Fibroblast of skin of left biceps (primary cell): ENCODE measurements around the gene BTF3L4.
"Not testable (repeated sequence)": the region's sequence is repeated elsewhere in the genome, so short reads cannot be mapped to it uniquely, and the experiment has no call there.

ENCODE experiments used
- DNase-seq, 2 experiments: peaks; one replicate each; pipeline ENCODE4 v3.0.0-alpha.2; 2013; ENCODE audit warnings: low read depth in 2 of 2

BTF3L4 gene

GRCh38 chr1:52056163-52056936 lies at the start of gene BTF3L4:
BTF3L4 (plus strand) TSS chr1:52056295; CDS start chr1:52059848, 3,553 bp downstream.
- DNase-seq, result peak; percentile 78 to 80

GRCh38 chr1:52007215-52008002 lies 48.7 kb upstream of the BTF3L4 start:
- DNase-seq, result no peak

GRCh38 chr1:52008071-52008809 lies 47.9 kb upstream of the BTF3L4 start:
- no peak for DNase-seq

GRCh38 chr1:52022133-52022532 lies 34.0 kb upstream of the BTF3L4 start:
- DNase-seq, result no peak

- no peak for DNase-seq
Measured at GRCh38 chr1:52026278-52026677, 29.8 kb upstream of the BTF3L4 start.

- no peak for DNase-seq
Measured at GRCh38 chr1:52028328-52028727, 27.8 kb upstream of the BTF3L4 start.

GRCh38 chr1:52028839-52029238 lies 27.3 kb upstream of the BTF3L4 start:
- not testable (repeated sequence) for DNase-seq

GRCh38 chr1:52032124-52032784 lies 23.8 kb upstream of the BTF3L4 start:
- DNase-seq, result no peak

GRCh38 chr1:52032785-52033131 lies 23.3 kb upstream of the BTF3L4 start:
- no peak for DNase-seq

GRCh38 chr1:52033190-52034049 lies 22.7 kb upstream of the BTF3L4 start, which contains the start of gene KTI12:
KTI12 (minus strand) TSS chr1:52033810; CDS start chr1:52033761, 49 bp downstream.
- DNase-seq, result peak; percentile 75 to 79

- no peak for DNase-seq
Measured at GRCh38 chr1:52034050-52034384, 22.1 kb upstream of the BTF3L4 start.

- no peak for DNase-seq
Measured at GRCh38 chr1:52037402-52037814, 18.7 kb upstream of the BTF3L4 start.

- DNase-seq, result no peak
Measured at GRCh38 chr1:52037909-52038308, 18.2 kb upstream of the BTF3L4 start.

GRCh38 chr1:52041551-52042185 lies 14.4 kb upstream of the BTF3L4 start:
- no peak for DNase-seq

GRCh38 chr1:52045236-52045635 lies 10.9 kb upstream of the BTF3L4 start:
- no peak for DNase-seq

- DNase-seq, result not testable (repeated sequence)
Measured at GRCh38 chr1:52045666-52046195, 10.4 kb upstream of the BTF3L4 start.

GRCh38 chr1:52049337-52049736 lies 6.8 kb upstream of the BTF3L4 start:
- not testable (repeated sequence) for DNase-seq

GRCh38 chr1:52053862-52054261 lies 2.2 kb upstream of the BTF3L4 start:
- DNase-seq, result no peak

- DNase-seq, result no peak
Measured at GRCh38 chr1:52054496-52055065, 1.5 kb upstream of the BTF3L4 start.
